Renal cortex interstitium (tissue), 11 donors: Measurements from ENCODE around the gene PPP2R5A. TPM values are rescaled to one million over a fixed set of nuclear protein-coding genes. Genes with fewer than 3 reads are reported as not detected.
"Not testable (repeated sequence)": the region's sequence is repeated elsewhere in the genome, so short reads cannot be mapped to it uniquely, and the experiment has no call there.

Experiments used
- DNase-seq, 11 donors: peaks; one replicate each; pipeline ENCODE4 v3.0.0-alpha.2; 2013; ENCODE audit warnings: low read depth in 9 of 11, low spot score in 4 of 11; ENCODE audit errors: extremely low read depth in 1 of 11
- polyA plus RNA-seq, 3 donors: library from polyadenylated mRNA; unstranded; fragments of 120-200 nt; gene quantifications; one replicate each; pipeline ENCODE4 v1.2.1, GENCODE V29; 2013; ENCODE audit not compliant: insufficient read length in 3 of 3

PPP2R5A gene
- polyA plus RNA-seq, 3 donors: 28.5 to 38.3 (median 33.8) TPM

GRCh38 chr1:212289262-212290077 is 4.3 kb downstream of the PPP2R5A start:
- DNase-seq: no peak

- DNase-seq: no peak
Measured at GRCh38 chr1:212290608-212291007, 5.4 kb downstream of the PPP2R5A start.

GRCh38 chr1:212291505-212292134 is 6.4 kb downstream of the PPP2R5A start:
- peak in 7 of 11 donors; percentile 10 to 51 (median 39) for DNase-seq

GRCh38 chr1:212292250-212293105 is 7.3 kb downstream of the PPP2R5A start:
- no peak for DNase-seq

- no peak for DNase-seq
Measured at GRCh38 chr1:212293579-212293978, 8.4 kb downstream of the PPP2R5A start.

- no peak for DNase-seq
Measured at GRCh38 chr1:212294983-212295382, 9.8 kb downstream of the PPP2R5A start.

GRCh38 chr1:212295579-212295978 is 10.4 kb downstream of the PPP2R5A start:
- DNase-seq: no peak

- no peak for DNase-seq
Measured at GRCh38 chr1:212297338-212297737, 12.1 kb downstream of the PPP2R5A start.

GRCh38 chr1:212301580-212301979 is 16.4 kb downstream of the PPP2R5A start:
- DNase-seq: no peak

GRCh38 chr1:212302745-212303383 is 17.7 kb downstream of the PPP2R5A start:
- DNase-seq: no peak

- no peak for DNase-seq
Measured at GRCh38 chr1:212305342-212305741, 20.1 kb downstream of the PPP2R5A start.

GRCh38 chr1:212305984-212306452 is 20.8 kb downstream of the PPP2R5A start:
- not testable (repeated sequence) for DNase-seq

GRCh38 chr1:212309967-212310366 is 24.8 kb downstream of the PPP2R5A start:
- DNase-seq: no peak

- DNase-seq: no peak
Measured at GRCh38 chr1:212310383-212310782, 25.2 kb downstream of the PPP2R5A start.

GRCh38 chr1:212311836-212312497 is 26.8 kb downstream of the PPP2R5A start:
- DNase-seq: no peak

- no peak for DNase-seq
Measured at GRCh38 chr1:212313616-212314015, 28.4 kb downstream of the PPP2R5A start.

GRCh38 chr1:212315184-212315583 is 30.0 kb downstream of the PPP2R5A start:
- DNase-seq: no peak

GRCh38 chr1:212315907-212316306 is 30.7 kb downstream of the PPP2R5A start:
- no peak for DNase-seq

GRCh38 chr1:212317916-212318315 is 32.7 kb downstream of the PPP2R5A start:
- no peak for DNase-seq
